GM13977 (cell line): ENCODE measurements around the gene TMEM106C.

Experiments
- DNase-seq: peaks from one replicate; pipeline ENCODE4 v3.0.0; 2012; ENCODE audit warnings: low spot score
- in situ Hi-C: fragments of 300-500 bp; cut with MboI; formaldehyde crosslinking; loops from one replicate; pipeline ENCODE4 v1.12.0; 2022; ENCODE audit warnings: low sequenced_read_pairs, low pct_unique_long_range_greater_than_20kb, mixed read lengths, inconsistent platforms; ENCODE audit not compliant: unreplicated experiment
- TF ChIP-seq, protein P1 (sequence below): IDR thresholded peaks from 2 replicates; pipeline ENCODE4 v1.5.1; 2012; ENCODE audit warnings: mild to moderate bottlenecking, control low read depth; ENCODE audit not compliant: insufficient read depth; ENCODE audit errors: extremely low read depth, missing control alignments

The TMEM106C gene

DNA sequence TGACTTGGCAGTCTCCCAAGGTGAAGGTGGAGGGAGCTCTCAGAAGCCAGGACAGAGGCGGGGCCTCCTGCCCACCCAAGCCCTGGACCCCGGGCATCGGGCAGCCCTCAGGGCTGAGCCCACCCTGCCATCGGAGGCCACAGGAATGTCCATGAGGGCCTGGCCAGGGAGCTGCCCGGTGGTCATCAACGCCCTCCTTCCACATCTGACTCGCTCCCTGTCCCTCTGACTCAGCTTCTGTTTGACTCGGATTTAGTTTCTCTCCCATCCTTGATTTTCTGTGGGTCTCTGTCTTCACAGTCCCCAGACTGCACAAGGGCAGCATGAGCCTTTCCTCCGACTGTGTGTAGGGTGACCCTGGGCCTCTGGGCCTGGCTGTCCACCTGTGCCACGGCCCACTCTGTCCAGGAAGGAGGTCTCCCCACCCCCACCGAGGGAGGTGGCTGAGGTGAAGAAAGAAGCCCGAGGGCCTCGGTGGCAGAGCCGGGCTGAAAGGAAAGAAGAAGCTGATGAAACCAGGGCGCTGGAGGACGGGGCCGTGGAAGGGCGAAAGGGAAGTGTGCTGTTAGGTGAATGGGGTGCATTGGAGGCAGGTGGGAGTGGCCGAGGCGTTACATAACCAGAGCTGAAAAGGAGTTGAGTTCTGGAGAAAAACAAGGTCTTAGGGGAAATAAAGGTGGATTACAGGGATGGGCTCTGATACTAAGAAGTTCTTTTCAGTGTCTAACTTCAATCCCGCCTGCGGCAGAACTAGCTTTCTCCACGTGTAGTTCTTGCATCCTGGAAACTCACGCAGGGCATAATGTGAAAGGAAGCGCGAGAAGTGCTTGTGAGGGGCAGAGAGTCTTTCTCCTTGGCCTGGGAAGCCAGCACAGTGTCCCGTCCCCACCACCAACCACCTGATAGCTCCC is 16.7 kb upstream of the TMEM106C start:
- DNase-seq = no peak
- TF ChIP-seq, protein P1, sequence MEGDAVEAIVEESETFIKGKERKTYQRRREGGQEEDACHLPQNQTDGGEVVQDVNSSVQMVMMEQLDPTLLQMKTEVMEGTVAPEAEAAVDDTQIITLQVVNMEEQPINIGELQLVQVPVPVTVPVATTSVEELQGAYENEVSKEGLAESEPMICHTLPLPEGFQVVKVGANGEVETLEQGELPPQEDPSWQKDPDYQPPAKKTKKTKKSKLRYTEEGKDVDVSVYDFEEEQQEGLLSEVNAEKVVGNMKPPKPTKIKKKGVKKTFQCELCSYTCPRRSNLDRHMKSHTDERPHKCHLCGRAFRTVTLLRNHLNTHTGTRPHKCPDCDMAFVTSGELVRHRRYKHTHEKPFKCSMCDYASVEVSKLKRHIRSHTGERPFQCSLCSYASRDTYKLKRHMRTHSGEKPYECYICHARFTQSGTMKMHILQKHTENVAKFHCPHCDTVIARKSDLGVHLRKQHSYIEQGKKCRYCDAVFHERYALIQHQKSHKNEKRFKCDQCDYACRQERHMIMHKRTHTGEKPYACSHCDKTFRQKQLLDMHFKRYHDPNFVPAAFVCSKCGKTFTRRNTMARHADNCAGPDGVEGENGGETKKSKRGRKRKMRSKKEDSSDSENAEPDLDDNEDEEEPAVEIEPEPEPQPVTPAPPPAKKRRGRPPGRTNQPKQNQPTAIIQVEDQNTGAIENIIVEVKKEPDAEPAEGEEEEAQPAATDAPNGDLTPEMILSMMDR = no peak
- in situ Hi-C loops = no loop called here

GRCh38 chr12:47947341-47947740 is 16.1 kb upstream of the TMEM106C start:
- in situ Hi-C loops = no loop called here
- TF ChIP-seq, protein P1 = no peak

DNA sequence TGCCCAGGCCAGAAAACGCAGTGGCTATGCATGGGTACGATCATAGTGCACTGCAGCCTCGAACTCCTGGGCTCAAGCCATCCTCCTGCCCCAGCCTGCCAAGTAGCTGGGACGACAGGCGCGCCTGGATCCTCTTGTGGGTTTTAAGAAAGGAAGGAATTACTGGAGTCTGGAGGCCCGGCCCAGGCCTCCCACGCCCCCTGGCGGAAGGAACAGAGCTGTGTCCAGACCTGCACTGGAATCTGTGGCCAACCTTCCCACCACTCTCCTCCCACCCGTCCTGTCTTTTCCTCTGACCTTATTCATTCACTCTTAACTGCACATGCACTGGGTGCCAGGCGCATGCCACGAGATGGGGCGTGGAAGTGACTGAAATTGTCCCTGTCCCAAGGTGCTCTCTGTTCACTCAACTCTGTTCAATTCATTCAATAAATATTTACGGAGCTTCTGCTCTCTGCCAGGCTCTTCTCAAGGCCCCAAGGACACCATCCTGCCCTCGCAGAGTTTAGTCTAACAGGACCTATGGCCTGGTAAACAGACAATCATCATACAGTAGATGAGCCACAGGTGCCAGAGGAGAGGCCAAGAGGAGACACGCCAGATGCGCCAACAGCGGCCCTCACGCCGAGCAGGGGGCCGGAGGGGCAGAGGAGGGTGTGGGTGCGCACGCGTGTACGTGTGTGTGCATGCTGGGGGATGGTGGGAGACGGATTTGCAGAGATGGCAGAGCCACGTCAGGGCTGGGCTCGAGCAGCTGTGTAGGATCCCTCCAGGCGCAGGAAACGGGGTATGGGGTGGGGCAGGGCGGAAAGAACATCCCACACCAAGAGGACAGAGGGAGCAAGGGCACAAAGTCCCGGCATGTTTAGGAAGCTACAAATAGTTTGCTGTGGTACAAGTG is 13.7 kb upstream of the TMEM106C start:
- peak; percentile 86 for DNase-seq
- in situ Hi-C loops = no loop called here
- TF ChIP-seq, protein P1 = peak; percentile 87

More at GRCh38 chr12:47947341-47947740, 16.1 kb upstream of the TMEM106C start:
- DNase-seq = no peak

GRCh38 chr12:47950856-47951468 is 12.4 kb upstream of the TMEM106C start:
- TF ChIP-seq, protein P1 = no peak
- in situ Hi-C loops = no loop called here
- DNase-seq = no peak

DNA sequence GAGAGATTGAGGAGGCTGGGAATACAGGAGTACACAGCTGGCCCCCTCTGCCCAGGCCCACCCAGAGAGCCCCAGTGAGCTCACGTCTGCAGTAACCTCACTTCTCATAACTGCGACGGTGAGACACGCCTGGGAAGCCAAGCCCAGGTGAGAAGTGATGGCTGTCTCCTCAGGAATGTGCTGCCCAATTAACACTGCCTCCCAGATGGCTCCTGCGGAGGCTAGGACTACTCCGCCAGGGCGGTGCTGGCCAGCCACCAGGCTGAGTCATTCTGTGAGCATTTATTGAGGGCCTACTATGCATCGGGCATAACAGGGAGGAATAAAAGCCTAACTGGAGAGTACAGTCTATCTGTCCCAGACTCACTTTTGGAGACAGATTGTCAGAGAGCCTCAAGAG is 9.3 kb upstream of the TMEM106C start:
- DNase-seq = no peak
- in situ Hi-C loops = no loop called here
- TF ChIP-seq, protein P1 = no peak

DNA sequence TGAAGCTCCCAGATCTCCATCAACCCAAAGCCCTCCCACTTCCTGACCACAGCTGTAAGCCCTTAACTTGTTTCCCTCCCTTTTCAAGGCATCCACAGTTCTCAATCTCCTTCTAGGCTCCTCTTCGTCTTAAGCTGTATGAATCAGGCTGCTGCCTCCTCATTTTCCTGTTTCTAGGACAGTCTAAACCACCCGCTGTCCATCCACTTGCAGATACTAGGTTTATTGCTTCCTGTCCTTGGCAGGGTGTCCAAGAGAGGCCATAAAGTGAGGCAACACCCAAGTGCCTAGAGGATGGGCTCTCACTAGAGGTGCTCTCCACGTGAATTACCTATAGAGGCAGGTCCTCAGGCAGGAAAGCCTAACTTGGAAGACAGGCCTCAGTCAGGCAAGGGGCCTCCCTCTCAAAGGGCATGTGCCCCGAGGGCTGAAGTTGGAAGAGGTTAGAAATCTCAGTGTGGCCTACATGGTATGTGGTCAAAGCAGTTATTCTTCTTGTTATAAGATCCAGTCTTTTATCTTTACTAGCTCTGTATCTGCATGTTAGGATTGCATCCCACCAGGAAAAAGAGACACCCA is 8.8 kb upstream of the TMEM106C start:
- in situ Hi-C loops = no loop called here
- TF ChIP-seq, protein P1 = no peak
- no peak for DNase-seq
